ENCODE data around the gene FGB.

Gene FGB

DNA sequence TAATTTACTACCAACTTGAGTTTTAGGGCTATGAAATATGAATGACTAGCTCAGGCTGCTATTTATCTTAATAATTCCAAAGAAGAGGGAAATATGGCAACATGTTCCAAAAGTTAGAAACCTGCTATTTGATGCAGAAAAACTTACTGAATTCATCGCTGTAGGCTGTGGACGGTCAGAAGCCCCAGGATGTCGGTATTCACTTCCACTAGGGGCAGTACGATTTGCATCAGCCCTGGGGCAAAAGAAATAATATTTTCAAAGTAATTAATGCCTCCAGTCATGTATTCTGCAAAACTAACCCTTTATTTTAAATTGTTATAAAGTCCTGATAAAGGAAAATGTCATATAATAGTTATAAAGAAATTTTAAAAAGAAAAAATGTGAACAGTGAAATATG, 17.1 kb upstream of the FGB start:
- Mint-ChIP-seq H3K4me3 (no peak overlapping the region), H3K27me3 (ENCODE audit: low read depth) (no peaks in the 10 kb centered on the region), H3K36me3 (ENCODE audit: low read depth) (peaks cover 57% of the 10 kb centered on the region), H3K4me1 (peaks cover 21% of the 10 kb centered on the region), H3K27ac (no peak overlapping the region), H3K9me3 (peaks cover 5% of the 10 kb centered on the region)
- TF ChIP-seq, protein P1, sequence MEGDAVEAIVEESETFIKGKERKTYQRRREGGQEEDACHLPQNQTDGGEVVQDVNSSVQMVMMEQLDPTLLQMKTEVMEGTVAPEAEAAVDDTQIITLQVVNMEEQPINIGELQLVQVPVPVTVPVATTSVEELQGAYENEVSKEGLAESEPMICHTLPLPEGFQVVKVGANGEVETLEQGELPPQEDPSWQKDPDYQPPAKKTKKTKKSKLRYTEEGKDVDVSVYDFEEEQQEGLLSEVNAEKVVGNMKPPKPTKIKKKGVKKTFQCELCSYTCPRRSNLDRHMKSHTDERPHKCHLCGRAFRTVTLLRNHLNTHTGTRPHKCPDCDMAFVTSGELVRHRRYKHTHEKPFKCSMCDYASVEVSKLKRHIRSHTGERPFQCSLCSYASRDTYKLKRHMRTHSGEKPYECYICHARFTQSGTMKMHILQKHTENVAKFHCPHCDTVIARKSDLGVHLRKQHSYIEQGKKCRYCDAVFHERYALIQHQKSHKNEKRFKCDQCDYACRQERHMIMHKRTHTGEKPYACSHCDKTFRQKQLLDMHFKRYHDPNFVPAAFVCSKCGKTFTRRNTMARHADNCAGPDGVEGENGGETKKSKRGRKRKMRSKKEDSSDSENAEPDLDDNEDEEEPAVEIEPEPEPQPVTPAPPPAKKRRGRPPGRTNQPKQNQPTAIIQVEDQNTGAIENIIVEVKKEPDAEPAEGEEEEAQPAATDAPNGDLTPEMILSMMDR (IDR thresholded peaks at IDR 0.05; ENCODE audit: unreplicated experiment in 3 of 3) = no peak

- Mint-ChIP-seq H3K27ac (peak within 1 kb of the TSS; percentile 84 to 94 (median 93)), H3K36me3 (ENCODE audit: low read depth) (peaks cover 18% of the 10 kb centered on the region), H3K4me1 (peaks cover 21% of the 10 kb centered on the region), H3K9me3 (no peaks in the 10 kb centered on the region), H3K4me3 (peak within 1 kb of the TSS; percentile 94 to 98 (median 97)), H3K27me3 (ENCODE audit: low read depth) (no peaks in the 10 kb centered on the region)
- TF ChIP-seq, protein P1 (IDR thresholded peaks at IDR 0.05; ENCODE audit: unreplicated experiment in 3 of 3) = peak in 1 of 3 experiments; percentile 22
These were observed 12.7 kb upstream of the FGB start, which contains the start of gene PLRG1 for GRCh38 chr4:154549894-154550790. Gene PLRG1 (minus strand): TSS chr4:154550400. CDS start chr4:154550308, 92 bp downstream.

DNA sequence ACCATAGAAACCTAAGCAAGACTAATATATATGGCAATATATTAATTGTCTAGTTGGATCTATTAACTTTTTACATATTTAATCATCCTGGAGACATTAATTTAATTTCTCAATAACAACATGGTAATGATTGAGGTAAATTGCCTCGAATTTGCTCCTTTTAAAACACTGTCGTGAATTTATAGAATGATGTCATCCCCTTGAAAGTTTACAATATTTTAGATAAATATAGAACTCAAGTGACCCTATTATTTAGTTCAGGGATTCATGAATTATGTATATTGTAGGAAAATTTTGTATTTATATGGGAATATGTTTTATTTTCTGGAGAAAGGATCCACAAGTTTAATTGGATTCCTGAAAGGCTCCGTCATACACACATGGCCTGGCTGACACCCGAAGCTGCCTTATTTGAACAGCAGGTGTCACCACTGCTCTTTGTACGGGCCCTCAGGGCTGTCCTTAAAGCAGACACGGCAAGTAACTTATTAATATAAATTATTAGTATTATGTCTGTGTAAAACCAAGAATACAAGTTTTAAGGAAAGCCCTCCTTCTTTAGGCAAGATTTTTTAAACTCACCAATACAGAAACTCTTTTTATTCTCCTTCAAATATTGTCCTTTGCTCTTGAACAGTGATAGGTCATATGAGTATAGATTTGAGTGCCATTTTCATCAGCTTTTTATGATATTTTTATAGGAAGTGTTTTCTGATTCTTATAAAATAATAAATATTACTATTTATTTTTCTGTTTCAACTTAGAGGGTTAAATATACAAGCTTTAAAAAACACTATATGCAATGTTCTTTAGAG, 10.7 kb upstream of the FGB start:
- H3K36me3 Mint-ChIP-seq (ENCODE audit: low read depth) = peaks cover 8% of the 10 kb centered on the region
- H3K9me3 Mint-ChIP-seq = no peaks in the 10 kb centered on the region
- H3K4me1 Mint-ChIP-seq = peaks cover 21% of the 10 kb centered on the region
- no peak overlapping the region for H3K27ac Mint-ChIP-seq
- H3K27me3 Mint-ChIP-seq (ENCODE audit: low read depth) = no peaks in the 10 kb centered on the region
- TF ChIP-seq, protein P1 (IDR thresholded peaks at IDR 0.05; ENCODE audit: unreplicated experiment in 3 of 3) = peak; percentile 87 to 89 (median 89)
- H3K4me3 Mint-ChIP-seq = peak overlapping the region in 2 of 3 experiments; percentile 46 to 48

DNA sequence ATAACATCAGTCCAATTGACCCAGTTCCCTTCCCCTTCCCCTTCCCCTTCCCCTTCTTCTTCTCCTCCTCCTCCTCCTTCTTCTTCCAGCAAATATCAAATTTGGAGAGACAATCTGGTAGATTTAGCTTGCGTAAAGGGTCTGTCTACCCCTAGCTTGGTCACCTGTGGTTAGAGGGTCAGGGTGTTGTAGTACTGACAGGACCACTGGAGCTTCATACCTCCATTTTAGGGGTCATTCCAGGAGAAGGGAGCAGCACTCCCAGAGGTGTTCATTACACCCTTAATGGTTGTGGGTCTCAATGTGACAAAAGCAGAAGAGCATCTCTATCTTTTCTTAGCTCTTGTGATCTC, 3.7 kb upstream of the FGB start:
- H3K27me3 Mint-ChIP-seq (ENCODE audit: low read depth) = no peaks in the 10 kb centered on the region

DNA sequence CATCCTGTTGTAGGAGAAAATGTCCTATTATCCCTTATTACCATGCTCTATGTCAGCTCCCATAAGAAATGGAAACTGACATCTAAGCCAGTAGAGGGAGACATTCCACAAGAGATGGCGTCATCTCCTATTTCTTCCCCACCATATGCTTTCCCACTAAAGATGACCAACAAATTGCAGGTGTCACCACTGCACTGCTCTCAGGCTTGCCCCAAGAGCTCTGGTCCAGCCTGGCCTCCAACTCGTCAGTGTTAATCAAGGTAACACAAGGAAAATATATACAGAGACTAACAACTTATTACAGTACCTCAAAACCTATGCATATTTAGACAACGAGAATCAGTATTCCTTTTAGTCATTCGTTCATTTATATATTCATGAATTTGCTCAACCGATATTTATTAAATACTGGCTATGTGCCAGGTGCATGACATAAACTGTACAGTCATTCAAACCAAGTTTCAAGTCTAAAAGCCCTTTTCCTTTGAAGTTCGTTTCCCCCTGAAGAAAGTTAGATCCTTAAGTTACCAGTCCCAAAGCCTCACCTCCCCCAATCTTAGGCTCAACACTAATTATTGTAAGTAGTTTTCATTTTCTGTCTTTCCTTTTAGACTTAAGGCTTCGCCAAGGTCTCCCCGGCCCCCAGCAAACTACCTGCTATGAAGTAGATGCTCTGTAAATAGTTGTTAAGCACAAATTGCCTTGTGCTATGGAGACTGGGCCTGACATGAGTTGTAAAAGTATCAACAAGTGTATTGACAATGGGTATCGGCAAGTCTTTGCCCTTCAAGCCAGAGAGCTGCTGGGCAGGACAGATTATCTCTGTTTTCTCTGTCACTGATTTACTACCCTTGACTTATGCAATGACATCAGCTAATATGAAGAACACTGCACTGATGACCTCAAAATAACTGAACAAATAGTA, 3.1 kb upstream of the FGB start:
- TF ChIP-seq, protein P1 (IDR thresholded peaks at IDR 0.05; ENCODE audit: unreplicated experiment in 3 of 3) = peak; percentile 41 to 70 (median 49)
- Mint-ChIP-seq H3K9me3 (no peaks in the 10 kb centered on the region), H3K4me3 (no peak overlapping the region), H3K27me3 (ENCODE audit: low read depth) (no peaks in the 10 kb centered on the region), H3K36me3 (ENCODE audit: low read depth) (no peaks in the 10 kb centered on the region), H3K27ac (peak overlapping the region in 1 of 3 experiments; percentile 21), H3K4me1 (no peaks in the 10 kb centered on the region)

More for the DNA sequence above, 3.7 kb upstream of the FGB start:
- H3K4me3 Mint-ChIP-seq = no peak overlapping the region
- no peaks in the 10 kb centered on the region for H3K4me1 Mint-ChIP-seq
- no peaks in the 10 kb centered on the region for H3K9me3 Mint-ChIP-seq
- H3K27ac Mint-ChIP-seq = no peak overlapping the region
- H3K36me3 Mint-ChIP-seq (ENCODE audit: low read depth) = no peaks in the 10 kb centered on the region
- TF ChIP-seq, protein P1 (IDR thresholded peaks at IDR 0.05; ENCODE audit: unreplicated experiment in 3 of 3) = no peak

Measured in nephron (organoid).